Spleen (tissue), 11 donors: ENCODE data around the gene LCOR. TPM values are rescaled to one million over a fixed set of nuclear protein-coding genes. Genes with fewer than 3 reads are reported as not detected.

Source experiments
- DNase-seq: peaks from one replicate; pipeline ENCODE4 v3.0.0-alpha.2; 2020
- H3K27ac ChIP-seq, 8 donors: fragments of 200-600 bp; sonication (generic) in 7 of 8; 1 replicate in 4 of 8; 2 replicates in 4 of 8; pipeline versions ENCODE4 v1.5.0 to v1.8.0; 2016 to 2021; ENCODE audit warnings: inconsistent platforms in 4 of 8, mild to moderate bottlenecking in 4 of 8, moderate library complexity in 1 of 8
- H3K27me3 ChIP-seq, 7 donors: fragments of 200-600 bp; sonication (generic) in 6 of 7; replicated peaks in 1 of 7; 1 replicate in 4 of 7; 2 replicates in 3 of 7; pipeline versions ENCODE4 v1.5.0 to v1.8.0; 2016 to 2021; ENCODE audit warnings: inconsistent platforms in 3 of 7, mild to moderate bottlenecking in 1 of 7
- H3K36me3 ChIP-seq, 6 donors: fragments of 200-600 bp; sonication (generic) in 5 of 6; 1 replicate in 4 of 6; 2 replicates in 2 of 6; pipeline versions ENCODE4 v1.5.0 to v1.8.0; 2016 to 2021; ENCODE audit warnings: inconsistent platforms in 2 of 6
- H3K4me1 ChIP-seq, 6 donors: fragments of 200-600 bp; sonication (generic) in 5 of 6; 1 replicate in 3 of 6; 2 replicates in 3 of 6; pipeline versions ENCODE4 v1.5.0 to v1.8.0; 2016 to 2021; ENCODE audit warnings: inconsistent platforms in 3 of 6
- H3K4me3 ChIP-seq, 8 donors: fragments of 200-600 bp; sonication (generic) in 7 of 8; 1 replicate in 4 of 8; 2 replicates in 4 of 8; pipeline versions ENCODE4 v1.5.0 to v1.8.0; 2016 to 2021; ENCODE audit warnings: inconsistent platforms in 4 of 8, mild to moderate bottlenecking in 4 of 8, moderate library complexity in 2 of 8
- H3K9me3 ChIP-seq, 8 donors: fragments of 200-600 bp; sonication (generic) in 7 of 8; 1 replicate in 4 of 8; 2 replicates in 4 of 8; pipeline versions ENCODE4 v1.5.0 to v1.8.0; 2016 to 2021; ENCODE audit warnings: inconsistent platforms in 4 of 8
- POLR2A ChIP-seq, 3 donors: fragments of 450-650 bp; IDR thresholded peaks; one replicate each; pipeline ENCODE4 v1.5.1; 2017; ENCODE audit warnings: antibody characterized with exemption in 3 of 3, mild to moderate bottlenecking in 1 of 3
- POLR2AphosphoS5 ChIP-seq, 3 donors: sonication (generic); formaldehyde crosslinking; IDR thresholded peaks; one replicate each; pipeline ENCODE4 v1.5.1; 2017; ENCODE audit warnings: antibody characterized with exemption in 3 of 3
- WGBS, 5 donors: extraction: QIAGEN DNeasy Blood & Tissue Kit in 3 of 5; methylation state at CpG; one replicate each; pipeline versions ENCODE4 v1.1.5 to v1.1.7; 2013 to 2018; 5-methylcytosine and 5-hydroxymethylcytosine counted together
- intact Hi-C: fragments of 100-400 bp; cut with DNase I; formaldehyde crosslinking; loops from one replicate; pipeline ENCODE4 v1.15.0; 2023; ENCODE audit warnings: low total_unique reads
- polyA plus RNA-seq, 3 donors: library from polyadenylated mRNA; stranded (reverse); fragments of 200-250 nt; gene quantifications; one replicate each; pipeline ENCODE4 v1.2.1, GENCODE V29; 2013
- total RNA-seq, 7 donors: library from RNA; depleted of rRNA in 3 of 7; stranded (reverse); fragments of >200 nt in 3 of 7; fragmentation: NEBNext Ultra II Directional in 4 of 7; extraction: Animal tissue kit (Norgen Biotek cat#: 25700) in 4 of 7; gene quantifications; one replicate each; pipeline versions ENCODE4 v1.1.0 to v1.2.1, GENCODE V29; 2016 to 2021
- TF ChIP-seq, protein P1 (sequence below), 11 experiments: fragments of 200-600 bp in 7 of 11; fragments of 450-650 bp in 4 of 11; sonication (generic) in 4 of 11; IDR thresholded peaks in 8 of 11; conservative IDR thresholded peaks in 3 of 11; 1 replicate in 7 of 11; 2 replicates in 4 of 11; pipeline versions ENCODE4 v1.4.0 to v1.8.0; 2016 to 2021; ENCODE audit warnings: antibody characterized with exemption in 11 of 11, inconsistent platforms in 4 of 11, mild to moderate bottlenecking in 1 of 11
- donor health status: healthy with polysubstance abuse.
- donor health status: DM: no; HTN: no; CAD: no; lungs with moderate emphysema.
- donor health status: DM: no; HTN: no; CAD: no.
- donor health status: Bipolar disorder and iron deficiency.
- donor health status: healthy.
- donor health status: DM: no; HTN: no; CAD: no.
- donor health status: DM: yes; HTN: yes; CAD: no.

LCOR gene
- total and polyA plus RNA-seq, 10 donors: 2.2 to 105 (median 47.0) TPM

DNA sequence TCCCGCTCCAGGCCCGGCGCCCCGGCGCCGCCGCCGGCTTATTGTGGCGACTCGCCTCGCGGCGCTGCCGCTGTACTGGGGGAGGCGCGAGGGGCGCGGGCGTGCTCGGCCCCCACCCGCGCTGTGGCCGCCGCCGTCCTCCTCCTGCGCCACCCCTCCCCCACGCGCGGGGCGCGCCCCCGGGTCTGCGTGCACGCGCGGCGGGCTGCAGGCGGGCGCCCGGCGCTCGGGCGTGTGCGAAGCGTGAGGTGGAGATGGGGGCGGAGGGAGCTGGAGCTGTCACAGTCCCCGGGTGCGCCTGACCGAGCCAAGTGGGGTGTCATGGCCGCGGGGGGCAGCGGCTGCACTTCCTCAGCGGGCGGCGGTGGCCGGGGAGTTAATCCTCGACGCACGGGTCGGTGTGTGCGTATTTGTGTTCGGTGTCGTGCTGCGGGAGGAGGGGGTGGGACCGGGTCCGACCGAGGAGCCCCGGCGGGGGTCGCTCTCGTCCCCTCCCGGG is 672 bp downstream of the LCOR start:
- no peak for TF ChIP-seq POLR2A (IDR thresholded peaks at IDR 0.05)
- TF ChIP-seq POLR2AphosphoS5 (IDR thresholded peaks at IDR 0.05): peak in 2 of 3 donors; percentile 67 to 77
- TF ChIP-seq, protein P1, sequence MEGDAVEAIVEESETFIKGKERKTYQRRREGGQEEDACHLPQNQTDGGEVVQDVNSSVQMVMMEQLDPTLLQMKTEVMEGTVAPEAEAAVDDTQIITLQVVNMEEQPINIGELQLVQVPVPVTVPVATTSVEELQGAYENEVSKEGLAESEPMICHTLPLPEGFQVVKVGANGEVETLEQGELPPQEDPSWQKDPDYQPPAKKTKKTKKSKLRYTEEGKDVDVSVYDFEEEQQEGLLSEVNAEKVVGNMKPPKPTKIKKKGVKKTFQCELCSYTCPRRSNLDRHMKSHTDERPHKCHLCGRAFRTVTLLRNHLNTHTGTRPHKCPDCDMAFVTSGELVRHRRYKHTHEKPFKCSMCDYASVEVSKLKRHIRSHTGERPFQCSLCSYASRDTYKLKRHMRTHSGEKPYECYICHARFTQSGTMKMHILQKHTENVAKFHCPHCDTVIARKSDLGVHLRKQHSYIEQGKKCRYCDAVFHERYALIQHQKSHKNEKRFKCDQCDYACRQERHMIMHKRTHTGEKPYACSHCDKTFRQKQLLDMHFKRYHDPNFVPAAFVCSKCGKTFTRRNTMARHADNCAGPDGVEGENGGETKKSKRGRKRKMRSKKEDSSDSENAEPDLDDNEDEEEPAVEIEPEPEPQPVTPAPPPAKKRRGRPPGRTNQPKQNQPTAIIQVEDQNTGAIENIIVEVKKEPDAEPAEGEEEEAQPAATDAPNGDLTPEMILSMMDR (IDR thresholded peaks at IDR 0.05 in 8 of 11, conservative IDR thresholded peaks at IDR 0.05 in 3 of 11): no peak
- Histone ChIP-seq H3K4me1 (peaks cover 34 to 75% (median 62%) of the 10 kb centered on the region in 6 donors), H3K4me3 (peak overlapping the region; percentile 83 to 94 (median 88)), H3K36me3 (peaks cover 0 to 6% (median 0%) of the 10 kb centered on the region in 6 donors), H3K27me3 (no peaks in the 10 kb centered on the region), H3K27ac (peak overlapping the region; percentile 91 to 98 (median 98)), H3K9me3 (no peaks in the 10 kb centered on the region)
- 0 to 1% (median 1%) methylated on average over 17 to 72 of the region's 72 CpGs for WGBS, 5 donors
- DNase-seq: peak; percentile 97
- intact Hi-C loops: loop anchor here (5.0 kb wide), 1 partner anchor 190 kb away; no protein-coding TSS in a partner anchor

DNA sequence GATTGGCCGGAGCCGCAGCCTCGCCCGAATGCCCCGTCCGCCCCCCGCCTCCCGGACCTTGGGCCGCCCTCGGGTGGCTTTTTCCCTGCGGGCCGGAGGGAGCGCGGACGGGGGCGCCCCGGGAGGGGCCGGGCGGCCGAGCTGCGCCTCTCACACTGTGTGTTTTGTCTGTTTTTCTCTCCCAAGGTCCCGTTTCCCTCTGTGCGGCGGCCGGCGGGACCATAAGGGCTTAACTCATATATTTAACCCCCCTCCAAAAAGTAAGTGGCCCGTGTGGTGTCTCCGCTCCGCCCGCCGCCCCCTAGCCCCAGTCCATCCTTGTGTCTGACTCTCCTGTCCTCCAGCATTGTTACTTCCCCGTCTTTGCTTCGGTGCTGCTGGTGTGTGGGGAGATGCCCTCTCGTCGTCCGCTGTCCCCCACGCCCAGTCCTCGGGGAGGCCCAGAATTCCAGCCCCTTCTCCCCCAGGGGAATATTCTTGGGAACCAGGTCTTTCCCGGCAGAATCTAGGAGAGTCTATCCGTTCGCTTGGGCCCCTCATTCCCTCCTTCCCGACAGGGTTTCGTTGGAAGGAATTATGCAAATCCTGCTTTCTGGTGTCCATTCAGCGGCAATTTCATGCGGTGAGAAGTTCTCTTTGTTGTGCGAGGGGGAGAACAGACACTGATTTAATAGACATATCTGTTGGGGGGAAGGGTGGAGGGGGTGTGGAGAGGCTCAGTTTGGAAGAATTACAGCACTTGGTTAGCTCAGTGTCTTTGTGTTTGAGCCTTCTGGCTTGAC is 1.3 kb downstream of the LCOR start:
- Histone ChIP-seq H3K9me3 (no peaks in the 10 kb centered on the region), H3K4me3 (peak overlapping the region; percentile 83 to 94 (median 88)), H3K27me3 (no peaks in the 10 kb centered on the region), H3K4me1 (peaks cover 34 to 81% (median 68%) of the 10 kb centered on the region in 6 donors), H3K27ac (peak overlapping the region; percentile 91 to 98 (median 98)), H3K36me3 (peaks cover 0 to 10% (median 0%) of the 10 kb centered on the region in 6 donors)
- no peak for DNase-seq
- WGBS, 5 donors: 2 to 3% (median 2%) methylated on average over 41 to 46 of the region's 46 CpGs
- TF ChIP-seq, protein P1 (IDR thresholded peaks at IDR 0.05 in 8 of 11, conservative IDR thresholded peaks at IDR 0.05 in 3 of 11): no peak
- TF ChIP-seq POLR2AphosphoS5 (IDR thresholded peaks at IDR 0.05) (no peak), POLR2A (IDR thresholded peaks at IDR 0.05) (no peak)
- intact Hi-C loops: loop anchor here (5.0 kb wide), 1 partner anchor 191 kb away; no protein-coding TSS in a partner anchor

DNA sequence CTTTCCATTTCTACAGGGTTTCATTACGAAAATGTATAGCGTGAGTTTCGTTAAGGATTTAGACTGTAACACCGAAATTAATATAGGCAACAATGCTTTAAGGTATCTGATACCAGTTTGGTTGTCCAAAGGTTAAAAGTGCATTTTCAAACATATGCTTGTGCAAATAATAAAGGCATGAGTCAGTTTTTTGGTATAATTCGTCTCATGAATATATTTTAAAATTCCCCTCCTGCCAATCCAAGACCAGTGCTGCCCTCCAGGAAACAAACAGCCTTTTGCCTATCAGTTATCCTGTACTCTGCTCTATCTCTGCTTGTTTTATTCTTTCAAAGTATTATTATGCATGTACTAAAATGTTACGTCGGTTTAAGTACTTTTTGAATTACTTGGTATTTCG is 2.0 kb downstream of the LCOR start:
- DNase-seq: no peak
- peak overlapping the region in 5 of 8 donors; percentile 83 to 94 (median 89) for H3K4me3 ChIP-seq
- peaks cover 0 to 12% (median 0%) of the 10 kb centered on the region in 6 donors for H3K36me3 ChIP-seq
- TF ChIP-seq POLR2AphosphoS5 (IDR thresholded peaks at IDR 0.05): no peak
- no peak for TF ChIP-seq POLR2A (IDR thresholded peaks at IDR 0.05)
- TF ChIP-seq, protein P1 (IDR thresholded peaks at IDR 0.05 in 8 of 11, conservative IDR thresholded peaks at IDR 0.05 in 3 of 11): no peak
- peaks cover 34 to 87% (median 75%) of the 10 kb centered on the region in 6 donors for H3K4me1 ChIP-seq
- peak overlapping the region in 2 of 8 donors; percentile 98 for H3K27ac ChIP-seq
- no peaks in the 10 kb centered on the region for H3K9me3 ChIP-seq
- H3K27me3 ChIP-seq: no peaks in the 10 kb centered on the region
- WGBS, 5 donors: 60 to 72% (median 62%) methylated on average over 8 of the region's 8 CpGs
- intact Hi-C loops: loop anchor here (5.0 kb wide), 1 partner anchor 192 kb away; no protein-coding TSS in a partner anchor

DNA sequence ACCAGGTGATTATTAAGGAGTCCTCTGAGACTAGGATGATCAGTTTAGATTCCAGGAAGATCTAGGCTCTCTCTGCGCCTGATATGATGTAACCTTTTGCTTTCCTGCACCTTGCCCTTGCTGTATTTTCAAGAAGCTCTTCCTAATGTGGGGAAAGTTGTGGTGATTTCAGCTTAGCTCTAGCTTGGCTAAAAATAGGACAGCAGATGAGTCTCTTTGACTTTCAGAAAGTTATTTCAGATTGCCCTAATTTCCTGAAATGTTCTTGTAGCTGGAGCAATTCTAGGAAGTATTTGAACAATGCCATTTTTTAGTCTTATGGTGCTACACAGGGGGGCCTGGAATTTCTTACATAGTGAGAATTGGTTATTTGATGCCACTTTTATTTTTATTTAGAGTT is 3.8 kb downstream of the LCOR start:
- Histone ChIP-seq H3K4me1 (peaks cover 44 to 89% (median 81%) of the 10 kb centered on the region in 6 donors), H3K36me3 (peaks cover 0 to 12% (median 0%) of the 10 kb centered on the region in 6 donors), H3K27me3 (no peaks in the 10 kb centered on the region), H3K4me3 (no peak overlapping the region), H3K9me3 (no peaks in the 10 kb centered on the region), H3K27ac (peak overlapping the region in 3 of 8 donors; percentile 39 to 47 (median 43))
- TF ChIP-seq POLR2A (IDR thresholded peaks at IDR 0.05) (no peak), POLR2AphosphoS5 (IDR thresholded peaks at IDR 0.05) (no peak)
- TF ChIP-seq, protein P1 (IDR thresholded peaks at IDR 0.05 in 8 of 11, conservative IDR thresholded peaks at IDR 0.05 in 3 of 11): no peak
- WGBS, 5 donors: 14 to 39% (median 33%) methylated on average over 1 of the region's 1 CpG
- DNase-seq: no peak
- intact Hi-C loops: no loop called here
